Breast epithelium (tissue), 3 donors: ENCODE data around the gene PITRM1.

ENCODE experiments used
- POLR2A ChIP-seq: fragments of 450-650 bp; IDR thresholded peaks from one replicate; pipeline ENCODE4 v1.6.1; 2016; ENCODE audit warnings: antibody characterized with exemption, mild to moderate bottlenecking, moderate library complexity
- POLR2AphosphoS5 ChIP-seq, 3 donors: sonication (generic); formaldehyde crosslinking; IDR thresholded peaks; one replicate each; pipeline ENCODE4 v1.6.1; 2017; ENCODE audit warnings: antibody characterized with exemption in 3 of 3
- TF ChIP-seq, protein P1 (sequence below), 3 donors: fragments of 450-650 bp; IDR thresholded peaks; one replicate each; pipeline ENCODE4 v1.5.1; 2016 to 2017; ENCODE audit warnings: antibody characterized with exemption in 3 of 3, mild to moderate bottlenecking in 3 of 3, moderate library complexity in 3 of 3

DNA sequence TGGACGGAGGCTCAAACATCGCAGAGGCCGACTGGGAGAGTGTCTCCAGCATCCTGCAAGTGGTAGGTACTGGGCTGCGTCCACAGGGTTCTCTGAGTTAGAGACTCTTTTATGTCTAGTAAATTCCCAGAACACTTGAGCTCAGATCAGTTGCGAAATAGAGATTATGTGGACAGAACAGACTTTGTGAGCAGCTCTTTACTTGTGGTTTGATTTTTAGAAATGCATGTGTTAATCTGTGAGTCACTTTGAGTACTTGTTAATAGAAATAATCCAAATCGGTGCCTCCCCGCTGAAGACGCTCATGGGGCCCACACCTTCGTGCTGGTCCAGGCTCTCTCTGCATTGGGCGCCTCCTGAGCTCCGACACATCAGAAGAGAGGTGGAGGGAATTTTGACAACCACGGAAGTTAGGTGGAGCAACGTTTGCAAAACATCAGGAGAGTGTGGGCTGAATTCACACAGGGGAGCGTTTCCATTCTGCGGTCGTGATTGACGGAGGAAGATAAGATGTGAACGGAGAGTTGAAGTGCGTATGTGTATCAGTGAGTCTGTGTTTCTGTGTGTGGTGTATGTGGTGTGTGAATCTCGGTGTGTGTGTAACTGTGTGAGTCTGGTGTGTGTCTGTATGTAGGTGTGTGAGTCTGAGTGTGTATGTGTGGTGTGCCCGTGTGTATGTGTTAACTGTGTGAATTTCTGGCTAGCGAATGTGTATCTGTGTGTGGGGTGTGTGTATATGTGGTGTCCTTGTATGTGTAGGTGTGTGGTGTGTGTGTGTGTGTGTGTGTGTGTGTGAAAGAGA lies 73.1 kb downstream of the PITRM1 start:
- TF ChIP-seq, protein P1, sequence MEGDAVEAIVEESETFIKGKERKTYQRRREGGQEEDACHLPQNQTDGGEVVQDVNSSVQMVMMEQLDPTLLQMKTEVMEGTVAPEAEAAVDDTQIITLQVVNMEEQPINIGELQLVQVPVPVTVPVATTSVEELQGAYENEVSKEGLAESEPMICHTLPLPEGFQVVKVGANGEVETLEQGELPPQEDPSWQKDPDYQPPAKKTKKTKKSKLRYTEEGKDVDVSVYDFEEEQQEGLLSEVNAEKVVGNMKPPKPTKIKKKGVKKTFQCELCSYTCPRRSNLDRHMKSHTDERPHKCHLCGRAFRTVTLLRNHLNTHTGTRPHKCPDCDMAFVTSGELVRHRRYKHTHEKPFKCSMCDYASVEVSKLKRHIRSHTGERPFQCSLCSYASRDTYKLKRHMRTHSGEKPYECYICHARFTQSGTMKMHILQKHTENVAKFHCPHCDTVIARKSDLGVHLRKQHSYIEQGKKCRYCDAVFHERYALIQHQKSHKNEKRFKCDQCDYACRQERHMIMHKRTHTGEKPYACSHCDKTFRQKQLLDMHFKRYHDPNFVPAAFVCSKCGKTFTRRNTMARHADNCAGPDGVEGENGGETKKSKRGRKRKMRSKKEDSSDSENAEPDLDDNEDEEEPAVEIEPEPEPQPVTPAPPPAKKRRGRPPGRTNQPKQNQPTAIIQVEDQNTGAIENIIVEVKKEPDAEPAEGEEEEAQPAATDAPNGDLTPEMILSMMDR (IDR thresholded peaks at IDR 0.05): no peak
- no peak for TF ChIP-seq POLR2A
- TF ChIP-seq POLR2AphosphoS5 (IDR thresholded peaks at IDR 0.05): no peak
